ENCODE data around the gene NCAPH2. TPM values are rescaled to one million over a fixed set of nuclear protein-coding genes. Genes with fewer than 3 reads are reported as not detected.

The NCAPH2 gene
- total RNA-seq, 1 donor, result 27.5 TPM

DNA sequence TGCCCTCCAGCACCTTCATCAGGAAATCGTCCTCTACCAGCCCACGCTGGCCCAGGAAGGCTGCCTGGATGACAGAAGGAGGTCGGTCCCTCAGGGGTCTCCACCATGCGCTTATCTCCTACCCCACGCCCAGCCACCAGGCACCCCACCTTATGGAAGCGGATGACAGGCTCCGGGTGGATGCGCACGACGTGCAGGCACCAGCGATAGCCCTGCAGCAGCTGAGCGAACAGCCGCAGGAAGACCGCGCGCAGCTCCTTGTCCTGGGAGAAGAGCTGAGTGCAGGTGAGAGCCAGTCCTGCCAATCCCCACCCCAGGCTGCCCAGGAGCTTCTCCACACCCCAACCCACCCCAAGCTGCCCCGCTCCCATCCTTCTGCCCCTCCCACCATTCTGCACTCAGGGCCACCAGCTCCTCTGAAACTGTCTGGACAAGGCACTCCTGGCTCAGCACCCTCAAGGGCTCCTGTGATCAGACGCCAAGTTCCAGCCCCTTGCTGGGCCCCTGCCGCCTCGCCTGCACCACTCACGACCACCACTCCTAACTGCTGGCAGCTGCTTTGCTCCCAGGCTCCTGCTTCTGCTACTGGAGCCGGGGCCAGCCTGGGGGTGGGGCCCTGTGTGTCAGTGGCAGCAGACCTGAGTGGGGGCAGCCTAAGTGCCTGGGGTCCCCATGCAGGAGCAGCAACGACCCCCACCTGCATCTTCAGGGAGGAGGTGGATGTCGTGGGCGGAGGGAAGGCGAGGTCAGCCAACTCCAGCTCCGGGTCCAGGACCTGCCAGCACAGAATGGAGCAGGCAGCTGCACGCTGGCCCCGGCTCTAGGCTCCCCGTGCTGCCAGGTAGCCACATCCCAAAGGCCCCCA is 42.7 kb upstream of the NCAPH2 start:
- H3K27ac ChIP-seq (ENCODE audit: low read depth, low read length), result no peak overlapping the region
- no peak overlapping the region for H2AFZ ChIP-seq (ENCODE audit: low read length)
- no peaks in the 10 kb centered on the region for H3K9me3 ChIP-seq (ENCODE audit: low read depth, low read length)
- peaks cover 60% of the 10 kb centered on the region for H3K36me3 ChIP-seq (ENCODE audit: insufficient read depth, low read length)
- H4K20me1 ChIP-seq (ENCODE audit: insufficient read depth, low read length), result peaks cover 28% of the 10 kb centered on the region
- H3K4me2 ChIP-seq (ENCODE audit: insufficient read depth, low read length), result no peak overlapping the region
- DNase-seq (ENCODE audit: insufficient read length, low spot score, missing footprints), result no peak
- peaks cover 4% of the 10 kb centered on the region for H3K4me1 ChIP-seq (ENCODE audit: insufficient read depth, low read length)
- TF ChIP-seq, protein P1, sequence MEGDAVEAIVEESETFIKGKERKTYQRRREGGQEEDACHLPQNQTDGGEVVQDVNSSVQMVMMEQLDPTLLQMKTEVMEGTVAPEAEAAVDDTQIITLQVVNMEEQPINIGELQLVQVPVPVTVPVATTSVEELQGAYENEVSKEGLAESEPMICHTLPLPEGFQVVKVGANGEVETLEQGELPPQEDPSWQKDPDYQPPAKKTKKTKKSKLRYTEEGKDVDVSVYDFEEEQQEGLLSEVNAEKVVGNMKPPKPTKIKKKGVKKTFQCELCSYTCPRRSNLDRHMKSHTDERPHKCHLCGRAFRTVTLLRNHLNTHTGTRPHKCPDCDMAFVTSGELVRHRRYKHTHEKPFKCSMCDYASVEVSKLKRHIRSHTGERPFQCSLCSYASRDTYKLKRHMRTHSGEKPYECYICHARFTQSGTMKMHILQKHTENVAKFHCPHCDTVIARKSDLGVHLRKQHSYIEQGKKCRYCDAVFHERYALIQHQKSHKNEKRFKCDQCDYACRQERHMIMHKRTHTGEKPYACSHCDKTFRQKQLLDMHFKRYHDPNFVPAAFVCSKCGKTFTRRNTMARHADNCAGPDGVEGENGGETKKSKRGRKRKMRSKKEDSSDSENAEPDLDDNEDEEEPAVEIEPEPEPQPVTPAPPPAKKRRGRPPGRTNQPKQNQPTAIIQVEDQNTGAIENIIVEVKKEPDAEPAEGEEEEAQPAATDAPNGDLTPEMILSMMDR (IDR thresholded peaks at IDR 0.05; ENCODE audit: extremely low read depth, low read depth, low read length), result no peak
- peaks cover 31% of the 10 kb centered on the region for H3K79me2 ChIP-seq (ENCODE audit: insufficient read depth, low read length)
- no peak overlapping the region for H3K4me3 ChIP-seq (ENCODE audit: insufficient read depth, low read length)
- H3K27me3 ChIP-seq (ENCODE audit: insufficient read depth, low read length), result no peaks in the 10 kb centered on the region

- Histone ChIP-seq H3K79me2 (ENCODE audit: insufficient read depth, low read length) (peaks cover 51% of the 10 kb centered on the region), H3K27me3 (ENCODE audit: insufficient read depth, low read length) (no peaks in the 10 kb centered on the region), H3K36me3 (ENCODE audit: insufficient read depth, low read length) (peaks cover 47% of the 10 kb centered on the region), H4K20me1 (ENCODE audit: insufficient read depth, low read length) (peaks cover 48% of the 10 kb centered on the region), H3K9me3 (ENCODE audit: low read depth, low read length) (no peaks in the 10 kb centered on the region), H3K27ac (ENCODE audit: low read depth, low read length) (no peak overlapping the region), H3K4me2 (ENCODE audit: insufficient read depth, low read length) (no peak overlapping the region), H2AFZ (ENCODE audit: low read length) (no peak overlapping the region), H3K4me1 (ENCODE audit: insufficient read depth, low read length) (peaks cover 4% of the 10 kb centered on the region), H3K4me3 (ENCODE audit: insufficient read depth, low read length) (no peak overlapping the region)
- no peak for DNase-seq (ENCODE audit: insufficient read length, low spot score, missing footprints)
- TF ChIP-seq, protein P1 (IDR thresholded peaks at IDR 0.05; ENCODE audit: extremely low read depth, low read depth, low read length), result no peak
Observed at GRCh38 chr22:50467341-50467740, 40.7 kb upstream of the NCAPH2 start.

GRCh38 chr22:50467773-50468440 is 40.1 kb upstream of the NCAPH2 start:
- H3K36me3 ChIP-seq (ENCODE audit: insufficient read depth, low read length), result peaks cover 43% of the 10 kb centered on the region
- H3K79me2 ChIP-seq (ENCODE audit: insufficient read depth, low read length), result peaks cover 57% of the 10 kb centered on the region

More at GRCh38 chr22:50467773-50468440, 40.1 kb upstream of the NCAPH2 start:
- no peak overlapping the region for H3K27ac ChIP-seq (ENCODE audit: low read depth, low read length)
- no peaks in the 10 kb centered on the region for H3K27me3 ChIP-seq (ENCODE audit: insufficient read depth, low read length)
- no peaks in the 10 kb centered on the region for H3K9me3 ChIP-seq (ENCODE audit: low read depth, low read length)
- DNase-seq (ENCODE audit: insufficient read length, low spot score, missing footprints), result no peak
- peaks cover 4% of the 10 kb centered on the region for H3K4me1 ChIP-seq (ENCODE audit: insufficient read depth, low read length)
- peaks cover 54% of the 10 kb centered on the region for H4K20me1 ChIP-seq (ENCODE audit: insufficient read depth, low read length)
- H3K4me3 ChIP-seq (ENCODE audit: insufficient read depth, low read length), result no peak overlapping the region
- H3K4me2 ChIP-seq (ENCODE audit: insufficient read depth, low read length), result no peak overlapping the region
- H2AFZ ChIP-seq (ENCODE audit: low read length), result no peak overlapping the region
- TF ChIP-seq, protein P1 (IDR thresholded peaks at IDR 0.05; ENCODE audit: extremely low read depth, low read depth, low read length), result no peak
